Measurements from ENCODE around the gene TBX15.

TBX15 gene

DNA sequence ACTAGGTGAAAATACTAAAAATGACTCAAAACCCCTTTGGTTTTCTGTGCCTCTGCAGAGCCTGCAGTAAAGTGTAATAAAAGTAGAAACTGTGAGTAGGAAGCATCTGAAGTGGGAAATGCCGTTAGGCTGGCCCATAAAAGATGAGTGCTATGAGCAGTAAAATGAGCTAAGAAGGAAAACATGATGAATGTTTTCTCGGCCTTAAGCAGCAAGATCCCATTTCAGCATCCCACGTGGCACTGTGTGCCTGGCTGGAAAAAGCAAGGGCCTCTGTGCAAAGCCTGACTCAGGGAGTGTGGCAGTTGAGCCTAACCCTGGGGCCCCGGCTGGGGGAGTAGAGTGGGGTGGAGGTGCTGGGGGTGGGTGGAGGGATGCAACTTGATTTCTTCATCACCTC is 109.5 kb downstream of the TBX15 start:
- Histone ChIP-seq H3K4me2 (ENCODE audit: low read length) (no peak overlapping the region), H3K4me1 (no peaks in the 10 kb centered on the region), H3K4me3 (ENCODE audit: low read depth, low read length) (no peak overlapping the region), H3K27ac (no peak overlapping the region), H3K9me3 (ENCODE audit: control insufficient read depth, low read length) (no peaks in the 10 kb centered on the region), H2AFZ (no peak overlapping the region), H3K36me3 (ENCODE audit: control insufficient read depth, insufficient read depth, low read length) (no peaks in the 10 kb centered on the region), H3K79me2 (no peaks in the 10 kb centered on the region), H3K27me3 (ENCODE audit: control insufficient read depth, insufficient read depth, low read length) (no peaks in the 10 kb centered on the region), H3K9ac (no peak overlapping the region)
- TF ChIP-seq, protein P1, sequence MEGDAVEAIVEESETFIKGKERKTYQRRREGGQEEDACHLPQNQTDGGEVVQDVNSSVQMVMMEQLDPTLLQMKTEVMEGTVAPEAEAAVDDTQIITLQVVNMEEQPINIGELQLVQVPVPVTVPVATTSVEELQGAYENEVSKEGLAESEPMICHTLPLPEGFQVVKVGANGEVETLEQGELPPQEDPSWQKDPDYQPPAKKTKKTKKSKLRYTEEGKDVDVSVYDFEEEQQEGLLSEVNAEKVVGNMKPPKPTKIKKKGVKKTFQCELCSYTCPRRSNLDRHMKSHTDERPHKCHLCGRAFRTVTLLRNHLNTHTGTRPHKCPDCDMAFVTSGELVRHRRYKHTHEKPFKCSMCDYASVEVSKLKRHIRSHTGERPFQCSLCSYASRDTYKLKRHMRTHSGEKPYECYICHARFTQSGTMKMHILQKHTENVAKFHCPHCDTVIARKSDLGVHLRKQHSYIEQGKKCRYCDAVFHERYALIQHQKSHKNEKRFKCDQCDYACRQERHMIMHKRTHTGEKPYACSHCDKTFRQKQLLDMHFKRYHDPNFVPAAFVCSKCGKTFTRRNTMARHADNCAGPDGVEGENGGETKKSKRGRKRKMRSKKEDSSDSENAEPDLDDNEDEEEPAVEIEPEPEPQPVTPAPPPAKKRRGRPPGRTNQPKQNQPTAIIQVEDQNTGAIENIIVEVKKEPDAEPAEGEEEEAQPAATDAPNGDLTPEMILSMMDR (IDR thresholded peaks at IDR 0.05): no peak

DNA sequence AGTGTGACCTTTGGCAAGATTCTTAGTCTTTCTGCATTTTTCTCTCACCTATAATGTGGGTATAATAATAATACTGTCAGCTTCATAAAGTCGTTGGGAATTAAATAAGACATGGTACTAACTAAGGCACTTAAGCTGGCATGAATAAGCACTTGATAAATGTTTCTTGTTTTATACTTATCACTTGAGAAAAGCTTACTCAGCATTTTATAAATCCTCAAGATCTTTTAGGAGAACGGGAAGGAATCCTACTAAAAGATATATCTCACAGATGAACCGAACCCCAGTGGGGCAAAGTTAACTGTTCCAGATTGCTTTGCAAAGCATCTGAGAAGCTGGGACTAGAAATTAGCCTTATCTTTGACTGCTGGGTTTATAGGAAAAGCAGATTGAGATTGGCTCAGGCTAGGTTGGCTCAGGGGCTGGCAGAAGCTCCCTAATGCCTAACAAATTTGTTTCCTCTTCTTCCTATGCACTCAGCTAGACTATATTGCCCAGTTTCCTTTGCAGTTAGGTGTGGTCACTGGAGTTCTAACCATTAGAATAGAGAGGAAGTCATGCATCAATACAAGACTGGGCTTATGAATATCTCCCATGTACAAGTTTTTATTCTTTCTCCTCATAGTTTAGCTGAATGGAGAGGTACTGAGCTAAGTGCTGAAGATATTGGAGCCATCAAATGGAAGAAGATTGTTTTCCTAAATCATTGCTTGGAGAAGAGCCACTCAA is 110.3 kb downstream of the TBX15 start:
- Histone ChIP-seq H3K4me2 (ENCODE audit: low read length) (no peak overlapping the region), H3K9me3 (ENCODE audit: control insufficient read depth, low read length) (no peaks in the 10 kb centered on the region), H3K4me1 (no peaks in the 10 kb centered on the region), H3K79me2 (no peaks in the 10 kb centered on the region), H2AFZ (no peak overlapping the region), H3K27ac (no peak overlapping the region), H3K27me3 (ENCODE audit: control insufficient read depth, insufficient read depth, low read length) (no peaks in the 10 kb centered on the region), H3K36me3 (ENCODE audit: control insufficient read depth, insufficient read depth, low read length) (no peaks in the 10 kb centered on the region), H3K9ac (no peak overlapping the region), H3K4me3 (ENCODE audit: low read depth, low read length) (no peak overlapping the region)
- TF ChIP-seq, protein P1 (IDR thresholded peaks at IDR 0.05): no peak

GRCh38 chr1:118871582-118872171 is 116.5 kb downstream of the TBX15 start:
- no peak overlapping the region for H3K4me3 ChIP-seq (ENCODE audit: low read depth, low read length)
- no peaks in the 10 kb centered on the region for H3K4me1 ChIP-seq
- no peaks in the 10 kb centered on the region for H3K79me2 ChIP-seq
- H3K36me3 ChIP-seq (ENCODE audit: control insufficient read depth, insufficient read depth, low read length): no peaks in the 10 kb centered on the region
- no peak overlapping the region for H3K9ac ChIP-seq
- no peak overlapping the region for H2AFZ ChIP-seq
- no peak overlapping the region for H3K27ac ChIP-seq
- no peak overlapping the region for H3K4me2 ChIP-seq (ENCODE audit: low read length)
- no peaks in the 10 kb centered on the region for H3K27me3 ChIP-seq (ENCODE audit: control insufficient read depth, insufficient read depth, low read length)
- TF ChIP-seq, protein P1 (IDR thresholded peaks at IDR 0.05): no peak
- H3K9me3 ChIP-seq (ENCODE audit: control insufficient read depth, low read length): no peaks in the 10 kb centered on the region

GRCh38 chr1:118868387-118868786 is 119.8 kb downstream of the TBX15 start:
- Histone ChIP-seq H3K27ac (no peak overlapping the region), H3K79me2 (no peaks in the 10 kb centered on the region), H2AFZ (no peak overlapping the region), H3K9ac (no peak overlapping the region), H3K27me3 (ENCODE audit: control insufficient read depth, insufficient read depth, low read length) (no peaks in the 10 kb centered on the region), H3K4me2 (ENCODE audit: low read length) (no peak overlapping the region), H3K36me3 (ENCODE audit: control insufficient read depth, insufficient read depth, low read length) (no peaks in the 10 kb centered on the region), H3K9me3 (ENCODE audit: control insufficient read depth, low read length) (no peaks in the 10 kb centered on the region), H3K4me1 (no peaks in the 10 kb centered on the region), H3K4me3 (ENCODE audit: low read depth, low read length) (no peak overlapping the region)
- TF ChIP-seq, protein P1 (IDR thresholded peaks at IDR 0.05): no peak

DNA sequence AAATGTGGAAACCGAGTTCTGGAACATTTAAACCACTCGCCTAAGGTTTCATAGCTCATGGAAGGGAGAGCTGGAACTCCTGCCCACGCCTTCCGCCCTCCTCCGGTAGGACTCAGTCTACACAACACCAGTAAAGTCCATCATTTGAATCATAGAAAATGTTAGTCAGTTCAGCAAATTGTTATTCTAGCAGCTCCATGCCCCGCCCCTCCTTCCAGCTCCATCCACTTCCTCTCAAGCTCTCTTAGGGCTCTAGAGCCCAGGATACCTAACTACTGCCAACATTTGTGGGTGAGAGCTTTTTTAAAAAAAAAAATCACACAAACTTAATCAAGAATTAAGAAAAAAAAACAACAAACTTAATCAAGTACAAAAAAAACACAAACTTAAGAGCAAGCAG is 121.8 kb downstream of the TBX15 start:
- Histone ChIP-seq H3K36me3 (ENCODE audit: control insufficient read depth, insufficient read depth, low read length) (no peaks in the 10 kb centered on the region), H3K9ac (no peak overlapping the region), H3K4me1 (no peaks in the 10 kb centered on the region), H3K4me2 (ENCODE audit: low read length) (no peak overlapping the region), H3K79me2 (no peaks in the 10 kb centered on the region), H2AFZ (no peak overlapping the region), H3K27me3 (ENCODE audit: control insufficient read depth, insufficient read depth, low read length) (no peaks in the 10 kb centered on the region), H3K27ac (no peak overlapping the region), H3K4me3 (ENCODE audit: low read depth, low read length) (no peak overlapping the region), H3K9me3 (ENCODE audit: control insufficient read depth, low read length) (no peaks in the 10 kb centered on the region)
- TF ChIP-seq, protein P1 (IDR thresholded peaks at IDR 0.05): no peak
